T-helper 2 cell treated with Interferon-gamma antibody and Interleukin-4, amounts not matched to agents 100 ng/mL and 5 ng/mL, for 36 hours (primary cell): ENCODE results near the gene CFC1. TPM values are rescaled to one million over a fixed set of nuclear protein-coding genes. Genes with fewer than 3 reads are reported as not detected.
"Not testable (repeated sequence)": the region's sequence is repeated elsewhere in the genome, so short reads cannot be mapped to it uniquely, and the experiment has no call there.

Source experiments
- intact Hi-C: fragments of 100-400 bp; cut with micrococcal nuclease; formaldehyde crosslinking; loops from one replicate; pipeline ENCODE4 v1.15.1; 2023
- total RNA-seq: library from RNA; stranded (reverse); gene quantifications from 2 replicates; pipeline ENCODE4 v1.2.3, GENCODE V29; 2022

CFC1 gene
- total RNA-seq, 1 donor from 2014 or later = not detected

DNA sequence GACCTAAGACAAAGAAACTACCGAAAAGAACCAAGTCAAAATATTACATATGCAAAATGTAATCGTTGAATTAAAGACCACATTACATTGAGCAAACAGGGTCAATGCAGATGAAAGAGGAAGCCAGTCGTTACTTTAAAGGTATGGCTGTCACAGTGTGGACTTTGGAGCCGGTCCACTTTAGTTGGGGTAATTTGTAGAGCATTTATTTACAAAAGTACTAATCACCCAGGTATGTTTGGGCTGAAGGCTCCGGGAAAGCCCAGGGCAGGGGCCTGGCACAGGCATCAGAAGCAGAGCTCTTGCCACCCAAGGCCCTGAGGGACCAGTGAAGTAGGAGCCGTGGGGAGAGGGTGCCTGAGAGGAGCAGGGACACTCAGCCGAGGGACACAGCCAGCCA, 15.8 kb downstream of the CFC1 start:
- intact Hi-C loops = not testable (repeated sequence)

DNA sequence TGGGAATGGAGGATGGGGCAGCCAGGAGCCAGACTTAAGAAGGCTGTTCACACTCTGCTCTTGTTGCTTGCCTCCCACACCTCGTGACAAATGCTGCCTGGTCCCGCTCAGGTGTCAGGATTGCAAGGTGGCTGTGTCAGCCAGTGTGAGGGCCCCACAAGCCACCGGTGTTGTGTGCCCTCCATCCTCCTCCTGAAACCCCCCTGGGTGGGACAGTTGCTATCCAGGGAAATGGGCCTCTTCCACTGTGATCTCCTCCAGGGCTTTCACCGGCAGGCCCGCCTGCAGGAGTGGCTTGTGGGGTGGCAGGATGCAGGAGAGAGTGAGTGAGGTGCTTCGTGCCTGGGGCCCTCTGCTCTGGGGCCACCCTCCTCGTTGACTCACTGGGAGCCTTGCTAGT, 16.4 kb downstream of the CFC1 start:
- intact Hi-C loops = not testable (repeated sequence)

DNA sequence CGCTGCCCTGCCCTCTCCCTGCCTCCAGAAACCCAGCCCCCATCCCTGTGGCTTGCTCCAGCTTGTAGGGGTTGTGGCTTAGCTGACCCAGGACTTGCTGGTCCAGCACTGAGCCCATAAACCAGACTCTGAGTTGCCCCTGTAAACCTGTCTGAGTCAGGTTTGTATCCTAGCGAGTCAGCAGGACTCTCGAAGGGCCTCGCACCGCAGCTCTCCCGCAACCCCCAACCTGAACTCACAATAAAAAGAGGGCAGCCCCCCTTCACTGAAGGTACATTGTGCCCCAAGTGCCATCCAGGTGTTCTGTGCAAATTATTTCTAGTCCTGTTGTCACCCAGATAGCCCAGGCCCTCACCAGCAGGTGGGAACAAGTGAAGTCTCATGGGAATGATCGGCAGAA, 17.9 kb downstream of the CFC1 start:
- intact Hi-C loops = not testable (repeated sequence)

DNA sequence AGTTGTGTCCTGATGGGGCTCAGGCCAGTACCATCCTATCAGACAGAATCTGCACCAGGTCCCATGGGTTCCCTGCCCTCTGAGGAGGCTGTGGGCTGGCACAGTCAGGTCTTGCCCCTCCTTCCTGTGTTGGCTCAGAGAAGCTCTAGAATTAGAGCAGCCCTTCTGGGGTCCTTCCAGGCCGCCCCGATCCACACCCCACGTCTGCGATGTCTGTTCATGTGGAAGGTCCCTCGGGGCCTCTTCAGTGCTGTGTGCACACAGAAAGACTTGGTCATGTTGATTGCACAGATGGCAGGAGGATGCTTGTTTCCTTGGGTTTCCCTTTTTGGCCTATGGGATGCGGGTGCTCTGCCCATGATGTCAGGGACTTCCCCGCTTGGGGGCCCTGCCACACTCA, 20.3 kb downstream of the CFC1 start:
- intact Hi-C loops = not testable (repeated sequence)

DNA sequence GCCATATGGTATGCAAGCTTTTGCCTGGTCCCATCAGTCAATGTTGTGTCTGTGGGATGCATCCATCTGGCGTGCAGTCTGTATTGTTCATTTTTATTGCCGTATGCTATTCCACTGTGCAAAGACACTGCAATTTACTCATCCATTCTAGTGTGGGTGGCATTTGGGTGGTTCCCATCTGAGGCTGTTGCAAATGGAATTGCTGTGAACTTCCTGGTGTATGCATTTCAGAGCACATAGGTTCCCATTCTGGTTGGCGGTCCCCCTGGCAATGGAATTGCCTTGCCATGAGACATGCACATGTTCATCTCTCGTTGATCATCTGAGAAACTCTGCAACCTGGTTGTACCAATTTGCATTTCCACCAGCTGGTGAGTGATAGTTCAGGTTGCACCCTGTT, 21.8 kb downstream of the CFC1 start:
- intact Hi-C loops = not testable (repeated sequence)

DNA sequence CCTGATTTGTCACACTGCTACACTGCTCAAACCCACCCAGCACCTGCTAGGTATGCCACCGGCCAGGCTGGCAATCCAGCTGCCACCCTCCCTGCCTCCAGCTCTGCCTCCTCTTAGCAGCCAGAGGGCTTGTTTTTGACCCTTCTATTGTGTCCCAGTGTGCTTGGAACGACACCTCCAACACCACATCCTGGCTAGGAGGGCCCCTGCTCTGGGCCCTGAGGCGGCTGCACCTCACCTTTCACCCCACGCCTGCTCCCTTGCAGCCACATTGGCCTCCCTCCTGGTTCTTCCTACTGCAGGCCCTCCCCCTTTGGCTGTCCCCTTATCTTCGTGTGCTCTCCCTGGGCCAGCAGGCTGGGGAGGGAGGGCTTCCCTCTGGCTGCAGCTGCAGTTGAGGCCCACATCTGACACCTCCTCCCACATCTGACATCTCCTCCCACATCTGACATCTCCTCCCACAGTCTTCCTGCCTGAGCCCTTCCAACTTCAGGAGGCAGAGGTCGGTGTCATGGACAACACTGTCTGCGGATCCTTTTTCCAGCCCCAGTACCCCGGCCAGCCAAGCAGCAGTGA, 23.1 kb downstream of the CFC1 start:
- intact Hi-C loops = not testable (repeated sequence)

DNA sequence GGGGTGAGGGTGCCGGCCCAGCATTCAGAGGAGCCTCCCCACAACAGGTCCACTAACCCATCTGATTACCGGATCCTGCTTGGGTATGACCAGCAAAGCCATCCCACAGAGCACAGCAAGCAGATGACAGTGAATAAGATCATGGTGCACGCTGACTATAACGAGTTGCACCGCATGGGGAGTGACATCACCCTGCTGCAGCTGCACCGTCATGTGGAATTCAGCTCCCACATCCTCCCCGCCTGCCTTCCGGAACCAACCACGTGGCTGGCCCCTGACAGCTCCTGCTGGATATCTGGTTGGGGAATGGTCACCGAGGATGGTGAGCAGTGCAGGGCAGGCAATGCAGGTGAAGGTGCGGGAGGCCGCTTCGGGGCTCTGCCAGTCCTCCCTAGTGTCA, 25.1 kb downstream of the CFC1 start:
- intact Hi-C loops = not testable (repeated sequence)

DNA sequence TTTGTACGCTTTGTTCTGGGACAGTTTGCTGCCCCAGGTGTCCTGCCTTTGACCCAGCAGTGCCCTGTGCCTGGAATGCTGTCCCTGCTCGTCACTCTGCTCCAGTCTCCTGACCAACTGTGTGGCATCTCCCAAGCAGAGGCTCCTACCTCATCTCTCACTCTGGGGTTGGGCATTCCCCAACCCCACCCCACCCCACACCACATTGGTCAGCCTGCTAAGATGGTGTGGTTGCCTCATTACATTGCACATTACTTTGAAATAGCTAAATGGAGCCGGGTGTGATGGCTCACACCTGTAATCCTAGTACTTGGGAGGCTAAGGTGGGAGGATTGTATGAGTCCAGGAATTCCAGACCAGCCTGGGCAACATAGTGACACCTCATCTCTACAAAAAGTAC, 27.4 kb downstream of the CFC1 start:
- intact Hi-C loops = not testable (repeated sequence)

DNA sequence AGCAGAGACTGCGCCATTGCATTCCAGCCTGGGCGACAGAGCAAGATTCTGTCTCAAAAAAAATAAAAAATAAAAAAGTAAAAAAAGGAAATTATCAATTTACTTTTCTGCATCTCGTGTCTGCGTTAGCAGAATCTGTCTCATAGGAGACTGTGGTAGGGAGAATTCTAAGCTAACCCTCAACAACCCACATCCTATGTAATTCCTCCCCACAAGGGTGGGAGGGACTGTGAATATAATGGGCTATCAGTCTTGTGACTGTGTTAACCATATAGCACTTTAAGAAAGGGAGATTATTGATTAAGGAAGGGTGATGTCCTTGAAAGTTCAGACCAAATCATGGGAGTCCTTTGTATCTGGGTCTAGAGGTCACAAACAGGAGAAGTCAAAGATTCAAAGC, 33.2 kb downstream of the CFC1 start:
- intact Hi-C loops = not testable (repeated sequence)

DNA sequence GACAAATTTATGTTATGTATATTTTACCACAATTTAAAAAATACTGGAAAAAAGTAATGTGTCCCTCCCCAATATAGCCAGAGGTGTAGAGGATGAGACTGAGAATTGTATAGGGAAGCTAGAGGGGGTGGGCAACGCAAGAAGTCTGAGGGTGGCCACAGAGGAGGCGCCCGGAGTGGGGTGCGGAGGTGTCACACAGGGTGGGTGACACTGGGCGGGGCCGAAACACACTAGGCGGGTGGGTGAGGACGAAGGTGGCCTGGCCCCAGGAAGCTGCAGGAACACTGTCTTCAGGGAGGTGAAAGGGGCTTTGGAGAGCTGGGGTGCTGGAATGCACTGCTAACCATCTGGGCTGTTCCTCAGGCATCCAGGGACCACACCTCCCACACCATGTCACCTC, 42.9 kb downstream of the CFC1 start:
- intact Hi-C loops = not testable (repeated sequence)

DNA sequence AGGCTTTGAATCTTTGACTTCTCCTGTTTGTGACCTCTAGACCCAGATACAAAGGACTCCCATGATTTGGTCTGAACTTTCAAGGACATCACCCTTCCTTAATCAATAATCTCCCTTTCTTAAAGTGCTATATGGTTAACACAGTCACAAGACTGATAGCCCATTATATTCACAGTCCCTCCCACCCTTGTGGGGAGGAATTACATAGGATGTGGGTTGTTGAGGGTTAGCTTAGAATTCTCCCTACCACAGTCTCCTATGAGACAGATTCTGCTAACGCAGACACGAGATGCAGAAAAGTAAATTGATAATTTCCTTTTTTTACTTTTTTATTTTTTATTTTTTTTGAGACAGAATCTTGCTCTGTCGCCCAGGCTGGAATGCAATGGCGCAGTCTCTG, 45.2 kb downstream of the CFC1 start:
- intact Hi-C loops = not testable (repeated sequence)

DNA sequence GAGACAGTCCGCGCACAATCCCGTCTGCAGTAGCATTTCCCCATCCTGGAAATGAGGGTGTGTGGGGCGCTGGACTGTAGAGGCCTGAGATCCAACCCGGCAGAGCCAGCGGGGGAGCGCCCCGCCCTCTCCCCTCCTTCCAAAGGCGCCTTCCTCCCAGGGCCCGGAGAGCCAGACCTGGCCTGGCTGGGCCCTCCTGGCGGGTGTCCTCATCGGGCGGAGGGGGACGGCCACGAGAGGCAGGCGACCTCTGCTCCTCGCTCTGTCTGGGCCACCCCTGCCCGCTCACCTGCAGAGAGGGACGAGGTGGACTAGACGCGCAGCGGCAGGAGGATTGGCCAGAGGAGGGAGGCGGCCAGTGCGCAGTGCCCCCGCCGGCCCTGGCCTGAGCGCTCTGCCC, 49.9 kb downstream of the CFC1 start:
- intact Hi-C loops = not testable (repeated sequence)

DNA sequence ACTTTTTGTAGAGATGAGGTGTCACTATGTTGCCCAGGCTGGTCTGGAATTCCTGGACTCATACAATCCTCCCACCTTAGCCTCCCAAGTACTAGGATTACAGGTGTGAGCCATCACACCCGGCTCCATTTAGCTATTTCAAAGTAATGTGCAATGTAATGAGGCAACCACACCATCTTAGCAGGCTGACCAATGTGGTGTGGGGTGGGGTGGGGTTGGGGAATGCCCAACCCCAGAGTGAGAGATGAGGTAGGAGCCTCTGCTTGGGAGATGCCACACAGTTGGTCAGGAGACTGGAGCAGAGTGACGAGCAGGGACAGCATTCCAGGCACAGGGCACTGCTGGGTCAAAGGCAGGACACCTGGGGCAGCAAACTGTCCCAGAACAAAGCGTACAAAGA, 51.0 kb downstream of the CFC1 start:
- intact Hi-C loops = not testable (repeated sequence)

DNA sequence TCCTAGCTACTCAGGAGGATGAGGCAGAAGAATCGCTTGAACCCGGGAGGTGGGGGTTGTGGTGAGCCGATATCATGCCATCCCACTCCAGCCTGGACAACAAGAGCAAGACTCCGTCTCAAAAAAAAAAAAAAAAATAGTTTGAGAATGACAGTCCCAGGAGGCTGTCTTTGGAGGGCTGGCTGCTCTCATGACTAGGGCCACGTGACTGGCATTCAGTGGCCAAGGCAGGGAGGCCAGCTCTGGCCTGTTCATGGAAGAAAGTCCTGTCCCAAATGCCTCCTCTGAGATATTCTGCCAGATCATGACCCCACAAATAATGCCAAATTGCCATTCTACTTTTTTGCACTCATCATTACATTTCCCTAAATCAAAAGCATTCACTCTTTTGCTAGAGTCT, 54.4 kb downstream of the CFC1 start:
- intact Hi-C loops = not testable (repeated sequence)

DNA sequence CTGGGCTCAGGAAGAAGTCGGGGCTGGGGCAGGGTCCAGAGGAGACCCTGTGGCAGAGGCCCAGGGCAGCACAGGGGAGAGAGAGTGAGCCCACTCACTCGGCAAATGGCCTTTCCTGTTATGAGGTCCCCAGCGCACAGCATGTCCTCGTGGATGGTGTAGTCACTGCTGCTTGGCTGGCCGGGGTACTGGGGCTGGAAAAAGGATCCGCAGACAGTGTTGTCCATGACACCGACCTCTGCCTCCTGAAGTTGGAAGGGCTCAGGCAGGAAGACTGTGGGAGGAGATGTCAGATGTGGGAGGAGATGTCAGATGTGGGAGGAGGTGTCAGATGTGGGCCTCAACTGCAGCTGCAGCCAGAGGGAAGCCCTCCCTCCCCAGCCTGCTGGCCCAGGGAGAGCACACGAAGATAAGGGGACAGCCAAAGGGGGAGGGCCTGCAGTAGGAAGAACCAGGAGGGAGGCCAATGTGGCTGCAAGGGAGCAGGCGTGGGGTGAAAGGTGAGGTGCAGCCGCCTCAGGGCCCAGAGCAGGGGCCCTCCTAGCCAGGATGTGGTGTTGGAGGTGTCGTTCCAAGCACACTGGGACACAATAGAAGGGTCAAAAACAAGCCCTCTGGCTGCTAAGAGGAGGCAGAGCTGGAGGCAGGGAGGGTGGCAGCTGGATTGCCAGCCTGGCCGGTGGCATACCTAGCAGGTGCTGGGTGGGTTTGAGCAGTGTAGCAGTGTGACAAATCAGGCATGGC, 55.4 kb downstream of the CFC1 start:
- intact Hi-C loops = not testable (repeated sequence)

DNA sequence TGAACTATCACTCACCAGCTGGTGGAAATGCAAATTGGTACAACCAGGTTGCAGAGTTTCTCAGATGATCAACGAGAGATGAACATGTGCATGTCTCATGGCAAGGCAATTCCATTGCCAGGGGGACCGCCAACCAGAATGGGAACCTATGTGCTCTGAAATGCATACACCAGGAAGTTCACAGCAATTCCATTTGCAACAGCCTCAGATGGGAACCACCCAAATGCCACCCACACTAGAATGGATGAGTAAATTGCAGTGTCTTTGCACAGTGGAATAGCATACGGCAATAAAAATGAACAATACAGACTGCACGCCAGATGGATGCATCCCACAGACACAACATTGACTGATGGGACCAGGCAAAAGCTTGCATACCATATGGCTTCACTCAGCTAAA, 56.6 kb downstream of the CFC1 start:
- intact Hi-C loops = not testable (repeated sequence)

Other genes starting within 250 kb of the CFC1 start
- 95.2 and 95.5 TPM in 2 replicates for gene PTPN18, start 243.5 kb downstream of the CFC1 start, total RNA-seq
- not detected in 2 replicates for gene POTEI, start 90.2 kb downstream of the CFC1 start, total RNA-seq
- gene CFC1B, start 78.4 kb downstream of the CFC1 start, total RNA-seq = not detected in 2 replicates
- gene POTEJ, start 11.9 kb upstream of the CFC1 start, total RNA-seq = not detected in 2 replicates
- gene GPR148, start 129.5 kb upstream of the CFC1 start, total RNA-seq = not detected in 2 replicates
- not detected in 2 replicates for gene AMER3, start 156.0 kb upstream of the CFC1 start, total RNA-seq
- 0.41 TPM in 1 of 2 replicates, not detected in the other for gene ARHGEF4, start 237.3 kb upstream of the CFC1 start, total RNA-seq